GM23338 (cell line): ENCODE results near the gene PTTG1IP.

Experiments
- CREB1 ChIP-seq: fragments of 250-450 bp; sonication (Bioruptor Pico); IDR thresholded peaks from 2 replicates; pipeline ENCODE4 v1.5.0; 2020; ENCODE audit warnings: low read depth, mild to moderate bottlenecking, moderate library complexity
- CTCF ChIP-seq, 2 experiments: fragments of 200-600 bp in 1 of 2; sonication (generic) in 1 of 2; conservative IDR thresholded peaks; 2 replicates each; pipeline versions ENCODE4 v1.5.1 to v1.6.1; 2016 to 2017; ENCODE audit warnings: antibody characterized with exemption in 2 of 2, low read depth in 2 of 2, mild to moderate bottlenecking in 2 of 2, moderate library complexity in 1 of 2
- EZH2 ChIP-seq: fragments of 200-600 bp; sonication (generic); IDR thresholded peaks from one replicate; pipeline ENCODE4 v1.8.0; 2017; ENCODE audit warnings: antibody characterized with exemption, mild to moderate bottlenecking, low read depth; ENCODE audit not compliant: unreplicated experiment
- EZH2phosphoT487 ChIP-seq: fragments of 200-600 bp; sonication (generic); IDR thresholded peaks from one replicate; pipeline ENCODE4 v1.8.1; 2018; ENCODE audit warnings: antibody characterized with exemption; ENCODE audit not compliant: unreplicated experiment
- REST ChIP-seq: IDR thresholded peaks from one replicate; pipeline ENCODE4 v1.6.1; 2018; ENCODE audit warnings: antibody characterized with exemption; ENCODE audit not compliant: unreplicated experiment
- STAT1 ChIP-seq: IDR thresholded peaks from one replicate; pipeline ENCODE4 v1.6.1; 2016; ENCODE audit warnings: antibody characterized with exemption; ENCODE audit not compliant: unreplicated experiment
- ZNF331 ChIP-seq: fragments of 250-450 bp; sonication (Bioruptor Pico); IDR thresholded peaks from 2 replicates; pipeline ENCODE4 v1.5.0; 2020; ENCODE audit warnings: low read depth, mild to moderate bottlenecking, moderate library complexity

GRCh38 chr21:44905728-44906090 is 32.2 kb upstream of the PTTG1IP start:
- no peak for TF ChIP-seq REST
- TF ChIP-seq CTCF (conservative IDR thresholded peaks at IDR 0.05; ENCODE audit: low read depth in 2 of 2): no peak
- no peak for TF ChIP-seq EZH2phosphoT487
- no peak for TF ChIP-seq EZH2
- TF ChIP-seq STAT1: no peak
- no peak for TF ChIP-seq CREB1 (CRISPR knock-in tag)
- TF ChIP-seq ZNF331 (CRISPR knock-in tag): no peak
